Neural cell (in vitro differentiated cells): ENCODE results near the gene ZC3HAV1L. TPM values are rescaled to one million over a fixed set of nuclear protein-coding genes. Genes with fewer than 3 reads are reported as not detected.

Experiments used
- H2AFZ ChIP-seq: fragments of 200-600, 300-800 bp; sonication (generic), shearing (Covaris generic); 2 replicates; pipeline ENCODE4 v1.6.0; 2014; ENCODE audit warnings: low read depth, mild to moderate bottlenecking, antibody characterized with exemption, low read length, moderate library complexity
- H3F3A ChIP-seq: fragments of 200-600 bp; shearing (Covaris generic); 2 replicates; pipeline ENCODE4 v1.6.1; 2016; ENCODE audit warnings: mild to moderate bottlenecking, moderate library complexity, mixed read lengths, antibody characterized with exemption, low read length; ENCODE audit not compliant: insufficient read depth, poor library complexity, severe bottlenecking
- H3K27ac ChIP-seq: fragments of 200-600, 300-800 bp; sonication (generic), shearing (Covaris generic); 2 replicates; pipeline ENCODE4 v1.5.1; 2014; ENCODE audit warnings: mild to moderate bottlenecking, low read length, moderate library complexity
- H3K27me3 ChIP-seq: fragments of 300-800, 200-600 bp; sonication (generic), shearing (Covaris generic); 2 replicates; pipeline ENCODE4 v1.6.0; 2014; ENCODE audit warnings: mild to moderate bottlenecking, low read depth, low read length, moderate library complexity; ENCODE audit not compliant: insufficient read depth
- H3K36me3 ChIP-seq: fragments of 300-800, 200-600 bp; sonication (generic), shearing (Covaris generic); 2 replicates; pipeline ENCODE4 v1.5.1; 2014; ENCODE audit warnings: mild to moderate bottlenecking, antibody characterized with exemption, low read length, moderate library complexity; ENCODE audit not compliant: insufficient read depth
- H3K4me2 ChIP-seq: fragments of 300-800, 200-600 bp; sonication (generic), shearing (Covaris generic); 2 replicates; pipeline ENCODE4 v1.6.0; 2014; ENCODE audit warnings: mild to moderate bottlenecking, low read length
- H3K4me3 ChIP-seq: fragments of 300-800, 200-600 bp; sonication (generic), shearing (Covaris generic); 2 replicates; pipeline ENCODE4 v1.5.1; 2014; ENCODE audit warnings: mild to moderate bottlenecking, low read length, moderate library complexity
- H3K79me2 ChIP-seq: fragments of 200-600 bp; shearing (Covaris generic); replicated peaks from 2 replicates; pipeline ENCODE4 v1.6.0; 2014; ENCODE audit warnings: mild to moderate bottlenecking, low read length, moderate library complexity; ENCODE audit not compliant: insufficient read depth
- H3K9ac ChIP-seq: fragments of 300-800, 200-600 bp; sonication (generic), shearing (Covaris generic); 2 replicates; pipeline ENCODE4 v1.6.1; 2016; ENCODE audit warnings: mild to moderate bottlenecking, low read length, mixed read lengths
- H3K9me2 ChIP-seq: fragments of 200-600 bp; shearing (Covaris generic); 2 replicates; pipeline ENCODE4 v1.6.1; 2016; ENCODE audit warnings: mild to moderate bottlenecking, low read length, mixed read lengths; ENCODE audit not compliant: insufficient read depth
- H3K9me3 ChIP-seq: fragments of 200-600, 300-800 bp; sonication (generic), shearing (Covaris generic); 2 replicates; pipeline ENCODE4 v1.6.1; 2016; ENCODE audit warnings: mild to moderate bottlenecking, mixed run types, low read length, moderate library complexity, mixed read lengths
- H4K20me1 ChIP-seq: fragments of 200-600 bp; shearing (Covaris generic); 2 replicates; pipeline ENCODE4 v1.6.1; 2016; ENCODE audit warnings: mild to moderate bottlenecking, mixed run types; ENCODE audit not compliant: insufficient read depth
- EP300 ChIP-seq: fragments of 450-650 bp; conservative IDR thresholded peaks from 2 replicates; pipeline ENCODE4 v1.6.1; 2014; ENCODE audit warnings: antibody characterized with exemption, mild to moderate bottlenecking, moderate library complexity; ENCODE audit not compliant: poor library complexity, severe bottlenecking
- EZH2 ChIP-seq: fragments of 200-600, 300-800 bp; shearing (Covaris generic), sonication (generic); IDR thresholded peaks from 2 replicates; pipeline ENCODE4 v1.6.1; 2014; ENCODE audit warnings: antibody characterized with exemption, low read length, borderline replicate concordance, mild to moderate bottlenecking; ENCODE audit not compliant: insufficient read depth, poor library complexity, severe bottlenecking
- MXI1 ChIP-seq: fragments of 450-650 bp; conservative IDR thresholded peaks from 2 replicates; pipeline ENCODE4 v1.6.1; 2014; ENCODE audit warnings: antibody characterized with exemption, mild to moderate bottlenecking; ENCODE audit not compliant: poor library complexity, severe bottlenecking
- POLR2AphosphoS5 ChIP-seq: IDR thresholded peaks from 2 replicates; pipeline ENCODE4 v1.6.1; 2012
- RAD21 ChIP-seq: fragments of 450-650 bp; conservative IDR thresholded peaks from 2 replicates; pipeline ENCODE4 v1.6.1; 2014; ENCODE audit warnings: antibody characterized with exemption, mild to moderate bottlenecking, moderate library complexity
- SMC3 ChIP-seq: fragments of 450-650 bp; conservative IDR thresholded peaks from 2 replicates; pipeline ENCODE4 v1.6.1; 2014; ENCODE audit warnings: antibody characterized with exemption, mild to moderate bottlenecking, moderate library complexity; ENCODE audit not compliant: poor library complexity
- TAF1 ChIP-seq: IDR thresholded peaks from 2 replicates; pipeline ENCODE4 v1.6.1; 2012; ENCODE audit warnings: low read depth
- polyA plus RNA-seq: library from polyadenylated mRNA; depleted of rRNA; stranded (reverse); fragments of >200 nt; gene quantifications from 2 replicates; pipeline ENCODE4 v1.2.3, GENCODE V29; 2014
- TF ChIP-seq, protein P1 (sequence below): fragments of 450-650 bp; IDR thresholded peaks from 2 replicates; pipeline ENCODE4 v1.5.1; 2014; ENCODE audit warnings: antibody characterized with exemption, mild to moderate bottlenecking, moderate library complexity; ENCODE audit not compliant: poor library complexity, severe bottlenecking
- TF ChIP-seq, protein P2 (sequence below): IDR thresholded peaks from 2 replicates; pipeline ENCODE4 v1.6.1; 2012; ENCODE audit warnings: borderline replicate concordance

Gene ZC3HAV1L
- polyA plus RNA-seq, 1 donor from 2014 or later: not detected

DNA sequence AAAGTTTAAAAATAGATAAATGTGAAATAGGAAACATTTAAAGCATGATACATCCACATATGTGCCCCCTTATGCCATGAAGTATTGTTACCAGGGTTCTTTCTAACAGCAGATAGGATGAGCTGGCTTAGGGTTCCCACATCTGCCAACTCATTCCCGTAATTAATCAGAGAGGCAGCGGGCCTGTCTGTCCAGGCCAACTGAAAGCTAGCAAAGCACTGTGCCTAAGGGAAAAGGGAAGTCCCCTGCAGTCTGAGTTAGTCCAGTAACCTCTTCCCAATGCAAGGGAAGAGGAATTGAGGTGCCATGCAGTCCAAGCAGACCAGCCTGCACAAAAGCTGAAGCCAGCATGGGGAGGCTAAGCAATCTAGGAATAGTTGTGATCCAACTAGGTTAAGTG lies 18.3 kb upstream of the ZC3HAV1L start:
- Histone ChIP-seq H2AFZ (no peak overlapping the region), H3K27me3 (no peaks in the 10 kb centered on the region), H3K9me2 (no peaks in the 10 kb centered on the region), H3K79me2 (no peaks in the 10 kb centered on the region), H3K9ac (no peak overlapping the region), H3K36me3 (no peaks in the 10 kb centered on the region), H3K4me2 (no peak overlapping the region), H3K4me3 (no peak overlapping the region), H3K9me3 (no peaks in the 10 kb centered on the region), H3K27ac (no peak overlapping the region), H4K20me1 (no peaks in the 10 kb centered on the region), H3F3A (no peaks in the 10 kb centered on the region)
- TF ChIP-seq EP300 (no peak), EZH2 (no peak), RAD21 (no peak), MXI1 (no peak), SMC3 (no peak), TAF1 (no peak), POLR2AphosphoS5 (no peak)
- TF ChIP-seq, protein P1, sequence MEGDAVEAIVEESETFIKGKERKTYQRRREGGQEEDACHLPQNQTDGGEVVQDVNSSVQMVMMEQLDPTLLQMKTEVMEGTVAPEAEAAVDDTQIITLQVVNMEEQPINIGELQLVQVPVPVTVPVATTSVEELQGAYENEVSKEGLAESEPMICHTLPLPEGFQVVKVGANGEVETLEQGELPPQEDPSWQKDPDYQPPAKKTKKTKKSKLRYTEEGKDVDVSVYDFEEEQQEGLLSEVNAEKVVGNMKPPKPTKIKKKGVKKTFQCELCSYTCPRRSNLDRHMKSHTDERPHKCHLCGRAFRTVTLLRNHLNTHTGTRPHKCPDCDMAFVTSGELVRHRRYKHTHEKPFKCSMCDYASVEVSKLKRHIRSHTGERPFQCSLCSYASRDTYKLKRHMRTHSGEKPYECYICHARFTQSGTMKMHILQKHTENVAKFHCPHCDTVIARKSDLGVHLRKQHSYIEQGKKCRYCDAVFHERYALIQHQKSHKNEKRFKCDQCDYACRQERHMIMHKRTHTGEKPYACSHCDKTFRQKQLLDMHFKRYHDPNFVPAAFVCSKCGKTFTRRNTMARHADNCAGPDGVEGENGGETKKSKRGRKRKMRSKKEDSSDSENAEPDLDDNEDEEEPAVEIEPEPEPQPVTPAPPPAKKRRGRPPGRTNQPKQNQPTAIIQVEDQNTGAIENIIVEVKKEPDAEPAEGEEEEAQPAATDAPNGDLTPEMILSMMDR: no peak
- TF ChIP-seq, protein P2, sequence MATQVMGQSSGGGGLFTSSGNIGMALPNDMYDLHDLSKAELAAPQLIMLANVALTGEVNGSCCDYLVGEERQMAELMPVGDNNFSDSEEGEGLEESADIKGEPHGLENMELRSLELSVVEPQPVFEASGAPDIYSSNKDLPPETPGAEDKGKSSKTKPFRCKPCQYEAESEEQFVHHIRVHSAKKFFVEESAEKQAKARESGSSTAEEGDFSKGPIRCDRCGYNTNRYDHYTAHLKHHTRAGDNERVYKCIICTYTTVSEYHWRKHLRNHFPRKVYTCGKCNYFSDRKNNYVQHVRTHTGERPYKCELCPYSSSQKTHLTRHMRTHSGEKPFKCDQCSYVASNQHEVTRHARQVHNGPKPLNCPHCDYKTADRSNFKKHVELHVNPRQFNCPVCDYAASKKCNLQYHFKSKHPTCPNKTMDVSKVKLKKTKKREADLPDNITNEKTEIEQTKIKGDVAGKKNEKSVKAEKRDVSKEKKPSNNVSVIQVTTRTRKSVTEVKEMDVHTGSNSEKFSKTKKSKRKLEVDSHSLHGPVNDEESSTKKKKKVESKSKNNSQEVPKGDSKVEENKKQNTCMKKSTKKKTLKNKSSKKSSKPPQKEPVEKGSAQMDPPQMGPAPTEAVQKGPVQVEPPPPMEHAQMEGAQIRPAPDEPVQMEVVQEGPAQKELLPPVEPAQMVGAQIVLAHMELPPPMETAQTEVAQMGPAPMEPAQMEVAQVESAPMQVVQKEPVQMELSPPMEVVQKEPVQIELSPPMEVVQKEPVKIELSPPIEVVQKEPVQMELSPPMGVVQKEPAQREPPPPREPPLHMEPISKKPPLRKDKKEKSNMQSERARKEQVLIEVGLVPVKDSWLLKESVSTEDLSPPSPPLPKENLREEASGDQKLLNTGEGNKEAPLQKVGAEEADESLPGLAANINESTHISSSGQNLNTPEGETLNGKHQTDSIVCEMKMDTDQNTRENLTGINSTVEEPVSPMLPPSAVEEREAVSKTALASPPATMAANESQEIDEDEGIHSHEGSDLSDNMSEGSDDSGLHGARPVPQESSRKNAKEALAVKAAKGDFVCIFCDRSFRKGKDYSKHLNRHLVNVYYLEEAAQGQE: no peak

DNA sequence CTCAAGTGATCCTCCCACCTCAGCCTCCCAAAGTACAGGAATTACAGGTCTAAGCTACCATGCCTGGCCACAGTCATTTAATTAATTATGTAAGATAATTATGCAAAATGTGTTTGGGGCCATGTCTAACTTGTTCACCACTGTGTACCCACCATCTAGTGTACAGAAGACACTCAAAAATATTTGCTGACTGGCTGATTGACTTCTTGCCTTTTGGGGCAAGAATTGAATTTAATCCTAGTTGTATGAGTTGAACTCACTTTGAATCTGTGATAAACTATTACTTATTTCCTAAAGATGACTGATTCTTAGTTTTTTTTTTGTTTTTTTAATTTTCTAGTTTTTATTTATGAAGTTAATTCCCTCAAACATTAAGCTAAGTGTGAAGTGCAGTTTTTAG lies 15.8 kb upstream of the ZC3HAV1L start:
- Histone ChIP-seq H3K79me2 (no peaks in the 10 kb centered on the region), H3K36me3 (no peaks in the 10 kb centered on the region), H3K27me3 (no peaks in the 10 kb centered on the region), H2AFZ (no peak overlapping the region), H3K9me2 (no peaks in the 10 kb centered on the region), H3K4me3 (no peak overlapping the region), H3K27ac (no peak overlapping the region), H3K9me3 (no peaks in the 10 kb centered on the region), H3K9ac (no peak overlapping the region), H4K20me1 (no peaks in the 10 kb centered on the region), H3F3A (no peaks in the 10 kb centered on the region), H3K4me2 (no peak overlapping the region)
- TF ChIP-seq TAF1: no peak
- no peak for TF ChIP-seq EP300
- TF ChIP-seq, protein P1: no peak
- no peak for TF ChIP-seq POLR2AphosphoS5
- TF ChIP-seq MXI1: no peak
- TF ChIP-seq EZH2: no peak
- TF ChIP-seq SMC3: no peak
- TF ChIP-seq RAD21: no peak
- TF ChIP-seq, protein P2: no peak
